Astrocyte (in vitro differentiated cells and primary cell): Measurements from ENCODE around the gene BRICD5.

Experiments
- CTCF ChIP-seq: IDR thresholded peaks from 2 replicates; pipeline ENCODE4 v1.5.1; 2011; ENCODE audit warnings: low read depth, mild to moderate bottlenecking, inconsistent platforms, low read length, moderate library complexity; ENCODE audit not compliant: insufficient read depth
- EZH2 ChIP-seq: IDR thresholded peaks from 2 replicates; pipeline ENCODE4 v1.6.1; 2012; ENCODE audit warnings: mild to moderate bottlenecking, low read length, inconsistent platforms; ENCODE audit not compliant: insufficient read depth

GRCh38 chr16:2173916-2174315, 36.7 kb downstream of the BRICD5 start:
- TF ChIP-seq CTCF (no peak), EZH2 (no peak)
